Mucosa of rectum (tissue), 2 donors: ENCODE measurements around the gene RNF123.

Experiments used
- H3K27ac ChIP-seq, 2 donors: one replicate each; pipeline ENCODE4 v1.7.0; 2013; ENCODE audit warnings: inconsistent platforms in 2 of 2, low read depth in 2 of 2, low read length in 2 of 2
- H3K27me3 ChIP-seq, 2 donors: one replicate each; pipeline ENCODE4 v1.7.0; 2013; ENCODE audit warnings: low read length in 2 of 2; ENCODE audit not compliant: control insufficient read depth in 2 of 2, insufficient read depth in 2 of 2
- H3K36me3 ChIP-seq, 2 donors: one replicate each; pipeline ENCODE4 v1.7.0; 2013; ENCODE audit warnings: low read length in 2 of 2; ENCODE audit not compliant: control insufficient read depth in 2 of 2, insufficient read depth in 2 of 2
- H3K4me1 ChIP-seq, 2 donors: one replicate each; pipeline ENCODE4 v1.7.0; 2013; ENCODE audit warnings: low read length in 2 of 2, mild to moderate bottlenecking in 1 of 2; ENCODE audit not compliant: control insufficient read depth in 2 of 2, insufficient read depth in 2 of 2
- H3K4me3 ChIP-seq, 2 donors: one replicate each; pipeline ENCODE4 v1.7.0; 2013; ENCODE audit warnings: low read length in 2 of 2
- H3K9ac ChIP-seq, 2 donors: one replicate each; pipeline ENCODE4 v1.7.0; 2013; ENCODE audit warnings: low read length in 2 of 2, low read depth in 1 of 2, mild to moderate bottlenecking in 1 of 2
- H3K9me3 ChIP-seq, 2 donors: one replicate each; pipeline ENCODE4 v1.7.0; 2013; ENCODE audit warnings: low read length in 2 of 2; ENCODE audit not compliant: control insufficient read depth in 2 of 2
- donor health status: healthy.
- donor health status: Normal muscosa, but diverticular disease.

Gene RNF123

GRCh38 chr3:49650177-49650576, 39.2 kb upstream of the RNF123 start:
- H3K36me3 ChIP-seq = no peaks in the 10 kb centered on the region

DNA sequence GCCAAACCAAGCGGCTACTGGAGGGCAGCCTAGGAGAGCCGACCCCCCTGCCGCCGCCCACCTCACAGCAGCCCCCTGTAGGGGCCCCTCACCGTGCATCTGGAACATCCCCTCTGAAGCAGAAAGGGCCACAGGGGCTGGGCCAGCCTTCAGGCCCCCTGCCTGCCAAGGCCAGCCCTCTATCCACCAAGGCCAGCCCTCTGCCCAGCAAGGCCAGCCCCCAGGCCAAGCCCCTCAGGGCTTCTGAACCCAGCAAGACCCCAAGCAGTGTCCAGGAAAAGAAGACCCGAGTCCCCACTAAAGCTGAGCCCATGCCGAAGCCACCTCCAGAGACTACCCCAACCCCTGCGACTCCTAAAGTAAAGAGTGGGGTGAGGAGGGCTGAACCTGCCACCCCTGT, 38.7 kb upstream of the RNF123 start:
- Histone ChIP-seq H3K9ac (no peak overlapping the region), H3K4me1 (no peaks in the 10 kb centered on the region), H3K36me3 (no peaks in the 10 kb centered on the region), H3K4me3 (no peak overlapping the region), H3K27me3 (no peaks in the 10 kb centered on the region), H3K27ac (no peak overlapping the region), H3K9me3 (no peaks in the 10 kb centered on the region)

More at GRCh38 chr3:49650177-49650576, 39.2 kb upstream of the RNF123 start:
- Histone ChIP-seq H3K27me3 (no peaks in the 10 kb centered on the region), H3K9me3 (no peaks in the 10 kb centered on the region), H3K4me1 (no peaks in the 10 kb centered on the region), H3K9ac (no peak overlapping the region), H3K27ac (no peak overlapping the region), H3K4me3 (no peak overlapping the region)

GRCh38 chr3:49652218-49652902, 37.0 kb upstream of the RNF123 start:
- Histone ChIP-seq H3K9me3 (no peaks in the 10 kb centered on the region), H3K27ac (no peak overlapping the region), H3K36me3 (no peaks in the 10 kb centered on the region), H3K4me3 (no peak overlapping the region), H3K27me3 (no peaks in the 10 kb centered on the region), H3K4me1 (no peaks in the 10 kb centered on the region), H3K9ac (no peak overlapping the region)

- Histone ChIP-seq H3K27ac (no peak overlapping the region), H3K27me3 (no peaks in the 10 kb centered on the region), H3K4me3 (no peak overlapping the region), H3K9me3 (no peaks in the 10 kb centered on the region), H3K36me3 (no peaks in the 10 kb centered on the region), H3K9ac (no peak overlapping the region), H3K4me1 (no peaks in the 10 kb centered on the region)
Measured at GRCh38 chr3:49652903-49653415, 36.4 kb upstream of the RNF123 start.

DNA sequence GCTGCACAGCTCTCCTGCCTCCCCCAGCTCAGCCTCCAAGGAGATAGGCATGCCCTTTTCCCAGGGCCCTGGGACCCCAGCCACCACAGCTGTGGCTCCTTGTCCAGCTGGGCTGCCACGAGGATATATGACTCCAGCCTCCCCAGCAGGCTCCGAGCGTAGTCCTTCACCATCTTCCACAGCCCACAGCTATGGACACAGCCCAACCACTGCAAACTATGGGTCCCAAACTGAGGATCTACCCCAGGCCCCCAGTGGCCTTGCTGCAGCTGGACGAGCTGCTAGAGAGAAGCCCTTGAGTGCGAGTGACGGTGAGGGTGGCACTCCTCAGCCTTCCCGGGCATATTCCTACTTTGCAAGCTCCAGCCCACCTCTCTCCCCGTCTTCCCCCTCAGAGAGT, 35.7 kb upstream of the RNF123 start:
- H3K9ac ChIP-seq = no peak overlapping the region
- H3K27ac ChIP-seq = no peak overlapping the region
- no peak overlapping the region for H3K4me3 ChIP-seq
- no peaks in the 10 kb centered on the region for H3K36me3 ChIP-seq
- H3K9me3 ChIP-seq = no peaks in the 10 kb centered on the region
- H3K4me1 ChIP-seq = no peaks in the 10 kb centered on the region
- no peaks in the 10 kb centered on the region for H3K27me3 ChIP-seq

DNA sequence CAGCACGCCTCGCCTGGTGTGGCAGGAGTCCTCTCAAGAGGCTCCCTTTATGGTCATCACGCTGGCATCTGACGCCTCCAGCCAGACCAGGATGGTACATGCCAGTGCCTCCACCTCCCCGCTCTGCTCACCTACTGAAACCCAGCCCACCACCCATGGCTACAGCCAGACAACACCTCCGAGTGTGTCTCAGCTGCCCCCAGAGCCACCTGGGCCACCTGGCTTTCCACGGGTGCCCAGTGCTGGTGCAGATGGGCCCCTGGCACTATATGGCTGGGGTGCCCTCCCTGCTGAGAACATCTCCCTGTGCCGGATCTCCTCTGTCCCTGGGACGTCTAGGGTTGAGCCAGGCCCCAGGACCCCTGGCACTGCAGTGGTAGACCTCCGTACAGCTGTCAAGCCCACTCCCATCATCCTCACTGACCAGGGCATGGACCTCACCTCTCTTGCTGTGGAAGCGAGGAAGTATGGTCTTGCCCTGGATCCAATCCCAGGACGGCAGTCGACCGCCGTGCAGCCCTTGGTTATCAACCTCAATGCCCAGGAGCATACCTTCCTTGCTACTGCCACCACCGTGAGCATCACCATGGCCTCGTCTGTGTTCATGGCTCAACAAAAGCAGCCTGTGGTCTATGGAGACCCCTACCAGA, 35.1 kb upstream of the RNF123 start:
- Histone ChIP-seq H3K4me1 (no peaks in the 10 kb centered on the region), H3K9ac (no peak overlapping the region), H3K36me3 (no peaks in the 10 kb centered on the region), H3K27me3 (no peaks in the 10 kb centered on the region), H3K4me3 (no peak overlapping the region), H3K27ac (no peak overlapping the region), H3K9me3 (no peaks in the 10 kb centered on the region)

- no peaks in the 10 kb centered on the region for H3K36me3 ChIP-seq
- no peaks in the 10 kb centered on the region for H3K9me3 ChIP-seq
- no peak overlapping the region for H3K4me3 ChIP-seq
- no peaks in the 10 kb centered on the region for H3K27me3 ChIP-seq
- H3K27ac ChIP-seq = no peak overlapping the region
- H3K9ac ChIP-seq = no peak overlapping the region
- no peaks in the 10 kb centered on the region for H3K4me1 ChIP-seq
Measured at GRCh38 chr3:49654955-49655556, 34.3 kb upstream of the RNF123 start.

DNA sequence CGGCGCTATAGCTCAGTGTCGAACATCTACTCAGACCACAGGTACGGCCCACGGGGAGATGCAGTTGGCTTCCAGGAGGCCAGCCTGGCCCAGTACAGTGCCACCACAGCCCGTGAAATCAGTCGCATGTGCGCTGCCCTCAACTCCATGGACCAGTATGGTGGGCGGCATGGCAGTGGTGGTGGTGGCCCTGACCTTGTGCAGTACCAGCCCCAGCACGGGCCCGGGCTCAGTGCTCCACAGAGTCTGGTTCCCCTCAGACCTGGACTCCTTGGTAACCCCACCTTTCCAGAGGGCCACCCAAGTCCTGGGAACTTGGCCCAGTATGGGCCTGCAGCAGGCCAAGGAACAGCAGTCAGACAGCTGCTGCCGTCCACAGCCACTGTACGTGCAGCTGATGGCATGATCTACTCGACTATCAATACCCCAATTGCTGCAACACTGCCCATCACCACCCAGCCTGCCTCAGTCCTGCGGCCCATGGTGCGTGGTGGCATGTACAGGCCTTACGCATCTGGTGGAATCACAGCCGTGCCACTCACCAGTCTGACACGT, 33.5 kb upstream of the RNF123 start:
- H3K4me1 ChIP-seq = no peaks in the 10 kb centered on the region
- no peaks in the 10 kb centered on the region for H3K36me3 ChIP-seq
- H3K4me3 ChIP-seq = no peak overlapping the region
- H3K9ac ChIP-seq = no peak overlapping the region
- no peak overlapping the region for H3K27ac ChIP-seq
- H3K27me3 ChIP-seq = no peaks in the 10 kb centered on the region
- H3K9me3 ChIP-seq = no peaks in the 10 kb centered on the region

GRCh38 chr3:49656541-49657112, 32.7 kb upstream of the RNF123 start:
- no peak overlapping the region for H3K4me3 ChIP-seq
- H3K9me3 ChIP-seq = no peaks in the 10 kb centered on the region
- H3K27ac ChIP-seq = no peak overlapping the region
- no peaks in the 10 kb centered on the region for H3K27me3 ChIP-seq
- H3K36me3 ChIP-seq = no peaks in the 10 kb centered on the region
- no peak overlapping the region for H3K9ac ChIP-seq
- H3K4me1 ChIP-seq = no peaks in the 10 kb centered on the region
